HEK293T (cell line): Measurements from ENCODE around the gene DEFB124.

ENCODE experiments used
- ELF4 ChIP-seq: fragments of 450-650 bp; IDR thresholded peaks from 2 replicates; pipeline ENCODE4 v1.6.1; 2017; ENCODE audit warnings: antibody characterized with exemption
- SP1 ChIP-seq: fragments of 450-650 bp; IDR thresholded peaks from 2 replicates; pipeline ENCODE4 v1.6.1; 2017

DNA sequence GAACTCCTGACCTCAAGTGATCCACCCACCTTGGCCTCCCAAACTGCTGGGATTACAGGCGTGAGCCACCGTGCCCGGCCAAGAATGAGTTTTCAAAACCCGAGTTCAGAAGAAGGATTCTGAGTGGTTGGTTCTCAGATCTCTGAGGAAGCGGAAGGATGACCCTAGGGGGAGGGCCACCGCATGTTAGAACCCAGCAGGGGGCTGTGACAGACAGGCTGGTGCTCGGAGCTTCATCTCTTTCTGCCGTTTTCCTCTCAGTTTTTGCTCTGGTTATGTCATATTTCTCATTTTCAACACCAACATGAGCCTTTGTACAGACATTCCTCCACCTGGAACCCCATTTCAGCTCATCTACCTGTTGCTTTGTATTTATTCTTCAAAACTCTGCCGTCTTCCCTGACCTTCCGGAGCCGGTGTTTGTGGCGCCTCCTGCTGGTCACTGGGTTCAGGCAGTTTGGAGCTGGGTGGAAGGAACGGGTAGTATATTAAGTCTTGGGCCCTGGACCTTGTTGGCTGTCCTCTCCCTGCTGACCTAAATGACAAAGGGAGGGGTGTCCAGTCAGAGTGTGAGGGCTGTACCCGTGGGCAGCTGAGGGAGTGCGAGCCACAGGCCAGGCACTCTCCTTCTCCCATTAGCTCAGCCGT, 34.8 kb downstream of the DEFB124 start, which contains the start of gene DEFB123:
- TF ChIP-seq SP1 (no peak), ELF4 (no peak)
